GM23338 (cell line): ENCODE measurements around the gene POP7. TPM values are rescaled to one million over a fixed set of nuclear protein-coding genes. Genes with fewer than 3 reads are reported as not detected.
A peak's percentile ranks its signal among the peaks of the same experiment; 100 is the strongest.

Experiments
- ATAC-seq: fragments of 200-7000 bp; cut with Tn5 transposase; 3 replicates; pipeline ENCODE4 v1.9.1; 2020
- DNase-seq: peaks from one replicate; pipeline ENCODE4 v3.0.0-alpha.2; 2015; ENCODE audit warnings: low spot score
- H2AFZ ChIP-seq: fragments of 200-600 bp; sonication (generic); 2 replicates; pipeline ENCODE4 v1.8.0; 2016; ENCODE audit warnings: antibody characterized with exemption, mild to moderate bottlenecking, moderate library complexity
- H3F3A ChIP-seq: fragments of 200-600 bp; sonication (generic); replicated peaks from 2 replicates; pipeline ENCODE4 v1.8.0; 2017; ENCODE audit warnings: antibody characterized with exemption, mixed run types, low read depth
- H3K27ac ChIP-seq: fragments of 200-600 bp; sonication (generic); 2 replicates; pipeline ENCODE4 v1.6.1; 2016; ENCODE audit warnings: low read depth
- H3K27me3 ChIP-seq: fragments of 200-600 bp; sonication (generic); 2 replicates; pipeline ENCODE4 v1.8.0; 2016; ENCODE audit warnings: mild to moderate bottlenecking, mixed run types, moderate library complexity; ENCODE audit not compliant: insufficient read depth
- H3K36me3 ChIP-seq: fragments of 200-600 bp; sonication (generic); 2 replicates; pipeline ENCODE4 v1.8.0; 2016; ENCODE audit warnings: mild to moderate bottlenecking; ENCODE audit not compliant: insufficient read depth
- H3K4me1 ChIP-seq: fragments of 200-600 bp; sonication (generic); 2 replicates; pipeline ENCODE4 v1.8.0; 2016; ENCODE audit warnings: mild to moderate bottlenecking, moderate library complexity; ENCODE audit not compliant: insufficient read depth
- H3K4me2 ChIP-seq: fragments of 200-600 bp; sonication (generic); 2 replicates; pipeline ENCODE4 v1.7.1; 2017; ENCODE audit warnings: mixed run types
- H3K4me3 ChIP-seq: fragments of 200-600 bp; sonication (generic); 2 replicates; pipeline ENCODE4 v1.6.1; 2016; ENCODE audit warnings: mixed run types
- H3K79me2 ChIP-seq: fragments of 200-600 bp; sonication (generic); replicated peaks from 2 replicates; pipeline ENCODE4 v1.8.0; 2017; ENCODE audit warnings: mild to moderate bottlenecking; ENCODE audit not compliant: insufficient read depth
- H3K9me2 ChIP-seq: fragments of 200-600 bp; sonication (generic); 2 replicates; pipeline ENCODE4 v1.8.0; 2017; ENCODE audit not compliant: insufficient read depth
- H4K20me1 ChIP-seq: fragments of 200-600 bp; sonication (generic); replicated peaks from 2 replicates; pipeline ENCODE4 v1.8.0; 2017; ENCODE audit warnings: mild to moderate bottlenecking; ENCODE audit not compliant: insufficient read depth
- H3K27ac Mint-ChIP-seq: 2 replicates; pipeline ENCODE4 v1.8.0; 2020; ENCODE audit warnings: inconsistent platforms, mild to moderate bottlenecking, moderate library complexity, mixed read lengths
- H3K27me3 Mint-ChIP-seq: 3 replicates; pipeline ENCODE4 v1.8.0; 2022; ENCODE audit warnings: low read depth, mild to moderate bottlenecking, moderate library complexity, mixed read lengths, inconsistent platforms; ENCODE audit not compliant: insufficient read depth, poor library complexity
- H3K36me3 Mint-ChIP-seq: 3 replicates; pipeline ENCODE4 v1.8.0; 2021; ENCODE audit warnings: low read depth, mild to moderate bottlenecking, inconsistent platforms, moderate library complexity, mixed read lengths
- H3K4me1 Mint-ChIP-seq: 3 replicates; pipeline ENCODE4 v1.8.0; 2020; ENCODE audit warnings: mild to moderate bottlenecking, inconsistent platforms, mixed read lengths
- H3K4me3 Mint-ChIP-seq: 3 replicates; pipeline ENCODE4 v1.8.0; 2021; ENCODE audit warnings: moderate library complexity, mild to moderate bottlenecking, inconsistent platforms, mixed read lengths
- H3K9me3 Mint-ChIP-seq: 3 replicates; pipeline ENCODE4 v1.8.0; 2020; ENCODE audit warnings: moderate library complexity, mild to moderate bottlenecking, inconsistent platforms, mixed read lengths
- NANOG ChIP-seq: IDR thresholded peaks from 2 replicates; pipeline ENCODE4 v1.6.1; 2016; ENCODE audit warnings: antibody characterized with exemption, borderline replicate concordance
- POLR2AphosphoS5 ChIP-seq: IDR thresholded peaks from 2 replicates; pipeline ENCODE4 v1.6.1; 2016; ENCODE audit warnings: antibody characterized with exemption, low read depth
- STAT1 ChIP-seq: IDR thresholded peaks from one replicate; pipeline ENCODE4 v1.6.1; 2016; ENCODE audit warnings: antibody characterized with exemption; ENCODE audit not compliant: unreplicated experiment
- polyA plus RNA-seq: library from polyadenylated mRNA; unstranded; fragments of >200 nt; fragmentation: Nextera tagmentation; extraction: Ambion mirVana; gene quantifications from 2 replicates; pipeline ENCODE4 v1.2.1, GENCODE V29; 2016
- total RNA-seq: library from RNA; depleted of rRNA; stranded (reverse); fragments of >200 nt; shearing (Covaris generic); gene quantifications from 2 replicates; pipeline ENCODE4 v1.2.3, GENCODE V29; 2014
- TF ChIP-seq, protein P1 (sequence below): IDR thresholded peaks from 2 replicates; pipeline ENCODE4 v1.6.1; 2016; ENCODE audit warnings: antibody characterized with exemption
- TF ChIP-seq, protein P2 (sequence below), 2 experiments: fragments of 200-600 bp in 1 of 2; sonication (generic) in 1 of 2; conservative IDR thresholded peaks; 2 replicates each; pipeline versions ENCODE4 v1.5.1 to v1.6.1; 2016 to 2017; ENCODE audit warnings: antibody characterized with exemption in 2 of 2, low read depth in 2 of 2, mild to moderate bottlenecking in 2 of 2, moderate library complexity in 1 of 2

Gene POP7
- total and polyA plus RNA-seq, 2 experiments from 2014 or later = 110 to 216 TPM

DNA sequence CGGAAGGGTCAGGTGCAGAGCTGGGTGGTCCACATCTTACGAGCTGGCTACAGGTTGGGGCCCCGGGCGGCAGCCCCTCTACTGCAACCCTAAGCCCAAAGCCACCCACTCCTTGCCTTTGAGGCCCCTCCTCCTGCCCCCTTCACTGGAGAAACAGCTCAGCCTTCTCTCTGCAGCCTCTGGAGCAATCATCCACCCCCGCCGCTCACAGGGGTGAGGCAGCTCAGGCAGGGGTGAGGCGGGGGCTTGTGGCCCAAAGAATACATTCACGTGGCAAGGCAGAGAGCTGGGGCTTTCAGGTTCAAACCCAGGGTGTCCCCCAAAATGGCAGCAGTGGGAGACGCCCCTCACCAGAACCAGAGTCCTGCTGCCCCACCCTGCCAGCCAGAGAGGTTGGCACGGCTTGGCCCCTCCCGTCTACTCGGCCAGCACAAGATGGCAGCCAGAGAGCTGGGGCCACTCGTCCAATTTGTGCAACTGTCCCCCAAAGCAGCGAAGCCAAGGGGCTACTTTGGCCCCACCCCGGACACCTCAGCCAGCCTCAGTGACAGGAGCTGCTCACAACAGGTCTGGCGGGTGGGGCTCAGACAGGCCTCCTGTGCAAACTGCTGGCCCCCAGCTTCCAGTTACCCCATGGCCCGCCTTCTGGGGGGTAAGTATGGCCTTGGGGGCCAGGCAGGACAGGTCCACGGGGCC lies 25.2 kb upstream of the POP7 start:
- Histone ChIP-seq H3K4me3 (no peak overlapping the region), H3K27ac (no peak overlapping the region; the same call in 1 of the 2 replicates), H3K27me3 (no peaks in the 10 kb centered on the region), H3K4me1 (peaks cover 11% of the 10 kb centered on the region), H3K4me2 (no peak overlapping the region), H3K79me2 (no peaks in the 10 kb centered on the region), H2AFZ (no peak overlapping the region), H4K20me1 (no peaks in the 10 kb centered on the region; the same call in 1 of the 2 replicates), H3F3A (peaks cover 46% of the 10 kb centered on the region), H3K9me2 (no peaks in the 10 kb centered on the region), H3K36me3 (no peaks in the 10 kb centered on the region; the same call in 1 of the 2 replicates)
- DNase-seq (no peak), ATAC-seq (no peak)
- Mint-ChIP-seq H3K27me3 (peaks cover 19% of the 10 kb centered on the region), H3K36me3 (peaks cover 61% of the 10 kb centered on the region), H3K4me1 (peaks cover 11% of the 10 kb centered on the region), H3K27ac (no peak overlapping the region), H3K9me3 (no peaks in the 10 kb centered on the region), H3K4me3 (no peak overlapping the region)
- TF ChIP-seq POLR2AphosphoS5 = peak; percentile 21; the same call in 1 of the 2 replicates
- TF ChIP-seq, protein P1, sequence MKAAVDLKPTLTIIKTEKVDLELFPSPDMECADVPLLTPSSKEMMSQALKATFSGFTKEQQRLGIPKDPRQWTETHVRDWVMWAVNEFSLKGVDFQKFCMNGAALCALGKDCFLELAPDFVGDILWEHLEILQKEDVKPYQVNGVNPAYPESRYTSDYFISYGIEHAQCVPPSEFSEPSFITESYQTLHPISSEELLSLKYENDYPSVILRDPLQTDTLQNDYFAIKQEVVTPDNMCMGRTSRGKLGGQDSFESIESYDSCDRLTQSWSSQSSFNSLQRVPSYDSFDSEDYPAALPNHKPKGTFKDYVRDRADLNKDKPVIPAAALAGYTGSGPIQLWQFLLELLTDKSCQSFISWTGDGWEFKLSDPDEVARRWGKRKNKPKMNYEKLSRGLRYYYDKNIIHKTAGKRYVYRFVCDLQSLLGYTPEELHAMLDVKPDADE = no peak

DNA sequence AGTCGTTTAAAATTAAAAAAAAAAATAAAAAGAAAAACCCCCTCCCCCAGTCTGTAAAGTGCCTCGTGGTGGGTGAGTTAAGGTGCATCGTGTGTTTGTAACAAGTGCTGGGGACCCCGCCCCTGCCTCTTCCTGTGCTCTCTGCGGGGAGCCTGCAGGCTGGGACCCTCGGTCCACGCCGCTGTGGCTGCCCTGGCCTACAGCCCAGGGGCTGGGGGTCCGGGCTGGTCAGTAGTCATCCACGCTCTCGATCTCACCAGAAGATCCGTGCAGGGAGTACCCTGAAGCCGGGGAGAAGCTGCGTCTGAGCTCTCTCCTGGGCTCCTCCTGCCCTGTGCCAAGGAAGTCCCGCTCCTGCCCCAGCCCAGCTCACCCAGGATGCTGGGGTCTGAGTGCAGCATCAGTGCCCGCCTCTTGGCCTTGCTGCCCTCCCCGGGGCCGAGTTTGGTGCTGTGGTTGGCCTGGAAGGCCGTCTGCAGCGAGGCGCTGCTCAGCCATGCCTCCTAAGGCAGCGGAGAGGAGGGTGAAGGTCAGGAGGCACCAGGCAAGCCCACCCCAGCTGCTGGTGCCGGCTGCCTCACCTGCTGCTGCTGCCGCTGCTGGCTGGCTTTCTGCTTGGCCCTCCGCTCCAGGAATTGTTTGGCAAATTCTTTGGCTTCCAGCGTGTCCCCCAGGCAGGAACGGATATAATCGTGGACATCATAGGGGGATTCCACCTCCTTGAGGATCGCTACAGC lies 24.3 kb upstream of the POP7 start:
- TF ChIP-seq NANOG = no peak
- TF ChIP-seq, protein P2, sequence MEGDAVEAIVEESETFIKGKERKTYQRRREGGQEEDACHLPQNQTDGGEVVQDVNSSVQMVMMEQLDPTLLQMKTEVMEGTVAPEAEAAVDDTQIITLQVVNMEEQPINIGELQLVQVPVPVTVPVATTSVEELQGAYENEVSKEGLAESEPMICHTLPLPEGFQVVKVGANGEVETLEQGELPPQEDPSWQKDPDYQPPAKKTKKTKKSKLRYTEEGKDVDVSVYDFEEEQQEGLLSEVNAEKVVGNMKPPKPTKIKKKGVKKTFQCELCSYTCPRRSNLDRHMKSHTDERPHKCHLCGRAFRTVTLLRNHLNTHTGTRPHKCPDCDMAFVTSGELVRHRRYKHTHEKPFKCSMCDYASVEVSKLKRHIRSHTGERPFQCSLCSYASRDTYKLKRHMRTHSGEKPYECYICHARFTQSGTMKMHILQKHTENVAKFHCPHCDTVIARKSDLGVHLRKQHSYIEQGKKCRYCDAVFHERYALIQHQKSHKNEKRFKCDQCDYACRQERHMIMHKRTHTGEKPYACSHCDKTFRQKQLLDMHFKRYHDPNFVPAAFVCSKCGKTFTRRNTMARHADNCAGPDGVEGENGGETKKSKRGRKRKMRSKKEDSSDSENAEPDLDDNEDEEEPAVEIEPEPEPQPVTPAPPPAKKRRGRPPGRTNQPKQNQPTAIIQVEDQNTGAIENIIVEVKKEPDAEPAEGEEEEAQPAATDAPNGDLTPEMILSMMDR (conservative IDR thresholded peaks at IDR 0.05; ENCODE audit: low read depth in 2 of 2) = no peak
- peaks cover 14% of the 10 kb centered on the region for H3K27me3 Mint-ChIP-seq
- Histone ChIP-seq H4K20me1 (no peaks in the 10 kb centered on the region; the same call in 1 of the 2 replicates), H3K4me2 (no peak overlapping the region), H3K9me2 (no peaks in the 10 kb centered on the region), H3K36me3 (no peaks in the 10 kb centered on the region; the same call in 1 of the 2 replicates), H3K27me3 (no peaks in the 10 kb centered on the region), H3K27ac (no peak overlapping the region; the same call in 1 of the 2 replicates), H3K79me2 (no peaks in the 10 kb centered on the region), H2AFZ (no peak overlapping the region), H3F3A (peaks cover 43% of the 10 kb centered on the region), H3K4me3 (no peak overlapping the region), H3K4me1 (peaks cover 11% of the 10 kb centered on the region)
- peaks cover 67% of the 10 kb centered on the region for H3K36me3 Mint-ChIP-seq
- DNase-seq (no peak), ATAC-seq (no peak)
- no peak overlapping the region for H3K4me3 Mint-ChIP-seq
- no peak overlapping the region for H3K27ac Mint-ChIP-seq
- H3K4me1 Mint-ChIP-seq = peaks cover 9% of the 10 kb centered on the region
- H3K9me3 Mint-ChIP-seq = no peaks in the 10 kb centered on the region

DNA sequence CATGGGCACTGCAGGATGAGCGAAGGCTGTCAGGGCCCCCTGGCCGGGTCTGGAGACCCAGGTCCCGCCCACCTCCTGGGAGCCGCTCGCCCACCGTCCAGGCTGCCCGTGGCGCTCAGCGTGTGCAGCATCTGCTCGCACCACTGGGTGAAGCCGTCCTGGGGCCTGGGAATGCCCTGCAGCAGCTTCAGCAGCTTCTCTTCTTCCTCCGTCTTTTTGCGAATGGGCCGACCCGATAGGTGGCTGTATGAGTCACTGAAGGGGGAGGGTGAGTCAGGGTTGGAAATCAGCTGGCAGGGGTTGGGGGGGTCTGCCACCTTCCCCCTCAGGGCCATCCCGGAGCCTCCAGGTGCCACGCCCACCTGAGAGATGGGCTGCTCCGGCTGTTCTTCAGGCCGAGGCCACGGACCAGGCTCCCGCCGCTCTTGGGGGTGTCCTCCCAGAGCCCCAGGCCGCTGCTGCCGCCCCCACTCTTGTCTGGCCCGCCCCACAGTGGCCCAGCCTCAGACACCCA lies 23.6 kb upstream of the POP7 start:
- Histone ChIP-seq H3K4me1 (peaks cover 11% of the 10 kb centered on the region), H3K79me2 (no peaks in the 10 kb centered on the region), H4K20me1 (no peaks in the 10 kb centered on the region; the same call in 1 of the 2 replicates), H3K9me2 (no peaks in the 10 kb centered on the region), H3F3A (peaks cover 41% of the 10 kb centered on the region; the same call in 1 of the 2 replicates), H3K36me3 (no peaks in the 10 kb centered on the region; the same call in 1 of the 2 replicates), H3K27ac (no peak overlapping the region), H3K4me2 (no peak overlapping the region), H3K27me3 (no peaks in the 10 kb centered on the region), H2AFZ (no peak overlapping the region), H3K4me3 (no peak overlapping the region)
- Mint-ChIP-seq H3K36me3 (peaks cover 66% of the 10 kb centered on the region), H3K27ac (no peak overlapping the region), H3K4me1 (peaks cover 9% of the 10 kb centered on the region), H3K4me3 (no peak overlapping the region), H3K27me3 (peaks cover 16% of the 10 kb centered on the region), H3K9me3 (no peaks in the 10 kb centered on the region)
- DNase-seq = no peak
- no peak for ATAC-seq
- no peak for TF ChIP-seq STAT1
